ENCODE measurements around the gene DPY19L2.
"Not testable (repeated sequence)": the region's sequence is repeated elsewhere in the genome, so short reads cannot be mapped to it uniquely, and the experiment has no call there.

DPY19L2 gene

GRCh38 chr12:63668028-63668799 is at the start of gene DPY19L2:
Gene DPY19L2 (minus strand): TSS chr12:63668493. CDS start chr12:63668393, 100 bp downstream.
- DNase-seq (ENCODE audit: low read depth in 2 of 2), result peak in 1 of 2 donors; percentile 15

- DNase-seq (ENCODE audit: low read depth in 2 of 2), result not testable (repeated sequence)
Measured at GRCh38 chr12:63716891-63717290, 48.6 kb upstream of the DPY19L2 start.

GRCh38 chr12:63715107-63715625 is 46.9 kb upstream of the DPY19L2 start:
- not testable (repeated sequence) for DNase-seq (ENCODE audit: low read depth in 2 of 2)

- DNase-seq (ENCODE audit: low read depth in 2 of 2), result not testable (repeated sequence)
Measured at GRCh38 chr12:63714409-63714808, 46.1 kb upstream of the DPY19L2 start.

- not testable (repeated sequence) for DNase-seq (ENCODE audit: low read depth in 2 of 2)
Measured at GRCh38 chr12:63713681-63714075, 45.4 kb upstream of the DPY19L2 start.

GRCh38 chr12:63712979-63713680 is 44.8 kb upstream of the DPY19L2 start:
- not testable (repeated sequence) for DNase-seq (ENCODE audit: low read depth in 2 of 2)

- not testable (repeated sequence) for DNase-seq (ENCODE audit: low read depth in 2 of 2)
Measured at GRCh38 chr12:63712376-63712974, 44.2 kb upstream of the DPY19L2 start.

- not testable (repeated sequence) for DNase-seq (ENCODE audit: low read depth in 2 of 2)
Measured at GRCh38 chr12:63711339-63711738, 43.0 kb upstream of the DPY19L2 start.

GRCh38 chr12:63706336-63706735 is 38.0 kb upstream of the DPY19L2 start:
- DNase-seq (ENCODE audit: low read depth in 2 of 2), result no peak

- DNase-seq (ENCODE audit: low read depth in 2 of 2), result not testable (repeated sequence)
Measured at GRCh38 chr12:63699678-63700382, 31.5 kb upstream of the DPY19L2 start.

- DNase-seq (ENCODE audit: low read depth in 2 of 2), result not testable (repeated sequence)
Measured at GRCh38 chr12:63699011-63699410, 30.7 kb upstream of the DPY19L2 start.

GRCh38 chr12:63690837-63691236 is 22.5 kb upstream of the DPY19L2 start:
- not testable (repeated sequence) for DNase-seq (ENCODE audit: low read depth in 2 of 2)

GRCh38 chr12:63689141-63689540 is 20.8 kb upstream of the DPY19L2 start:
- DNase-seq (ENCODE audit: low read depth in 2 of 2), result not testable (repeated sequence)

GRCh38 chr12:63686623-63687022 is 18.3 kb upstream of the DPY19L2 start:
- not testable (repeated sequence) for DNase-seq (ENCODE audit: low read depth in 2 of 2)

- not testable (repeated sequence) for DNase-seq (ENCODE audit: low read depth in 2 of 2)
Measured at GRCh38 chr12:63685789-63686188, 17.5 kb upstream of the DPY19L2 start.

- not testable (repeated sequence) for DNase-seq (ENCODE audit: low read depth in 2 of 2)
Measured at GRCh38 chr12:63682617-63683016, 14.3 kb upstream of the DPY19L2 start.

- not testable (repeated sequence) for DNase-seq (ENCODE audit: low read depth in 2 of 2)
Measured at GRCh38 chr12:63680758-63681157, 12.5 kb upstream of the DPY19L2 start.

- not testable (repeated sequence) for DNase-seq (ENCODE audit: low read depth in 2 of 2)
Measured at GRCh38 chr12:63672550-63672949, 4.3 kb upstream of the DPY19L2 start.

GRCh38 chr12:63669936-63670335 is 1.6 kb upstream of the DPY19L2 start:
- not testable (repeated sequence) for DNase-seq (ENCODE audit: low read depth in 2 of 2)

GRCh38 chr12:63669427-63669826 is 1.1 kb upstream of the DPY19L2 start:
- DNase-seq (ENCODE audit: low read depth in 2 of 2), result not testable (repeated sequence)

- not testable (repeated sequence) for DNase-seq (ENCODE audit: low read depth in 2 of 2)
Measured at GRCh38 chr12:63668800-63669365, 590 bp upstream of the DPY19L2 start.
